CMK (cell line): Measurements from ENCODE around the gene KRT32.
"Not testable (repeated sequence)": the region's sequence is repeated elsewhere in the genome, so short reads cannot be mapped to it uniquely, and the experiment has no call there.

Experiments used
- DNase-seq: peaks from one replicate; pipeline ENCODE4 v3.0.0-alpha.2; 2010; ENCODE audit warnings: low read depth

Gene KRT32

GRCh38 chr17:41428591-41429291 lies 38.4 kb downstream of the KRT32 start:
- no peak for DNase-seq

- no peak for DNase-seq
Measured at GRCh38 chr17:41424111-41424635, 43.0 kb downstream of the KRT32 start, which contains the start of gene KRT37. KRT37 (minus strand) TSS chr17:41424585; CDS start chr17:41424523, 62 bp downstream.

- DNase-seq: not testable (repeated sequence)
Measured at GRCh38 chr17:41422586-41422985, 44.6 kb downstream of the KRT32 start.

GRCh38 chr17:41421617-41422016 lies 45.6 kb downstream of the KRT32 start:
- no peak for DNase-seq

GRCh38 chr17:41421116-41421515 lies 46.1 kb downstream of the KRT32 start:
- no peak for DNase-seq

- no peak for DNase-seq
Measured at GRCh38 chr17:41420134-41420533, 47.1 kb downstream of the KRT32 start.

- no peak for DNase-seq
Measured at GRCh38 chr17:41419716-41420115, 47.5 kb downstream of the KRT32 start.

- DNase-seq: no peak
Measured at GRCh38 chr17:41418116-41418860, 48.9 kb downstream of the KRT32 start.

- DNase-seq: no peak
Measured at GRCh38 chr17:41417576-41418015, 49.6 kb downstream of the KRT32 start.

GRCh38 chr17:41417127-41417526 lies 50.1 kb downstream of the KRT32 start:
- DNase-seq: no peak

- DNase-seq: no peak
Measured at GRCh38 chr17:41416479-41416878, 50.7 kb downstream of the KRT32 start.

- no peak for DNase-seq
Measured at GRCh38 chr17:41415833-41416335, 51.3 kb downstream of the KRT32 start.

- no peak for DNase-seq
Measured at GRCh38 chr17:41415411-41415810, 51.8 kb downstream of the KRT32 start.

- no peak for DNase-seq
Measured at GRCh38 chr17:41413982-41414381, 53.2 kb downstream of the KRT32 start.

- no peak for DNase-seq
Measured at GRCh38 chr17:41413353-41413957, 53.7 kb downstream of the KRT32 start.

GRCh38 chr17:41411072-41411840 lies 55.9 kb downstream of the KRT32 start:
- no peak for DNase-seq
